T-helper 1 cell treated with Interleukin-12 subunit alpha and Interleukin-12 subunit beta and Interleukin-4 antibody, amounts not matched to agents 30 ng/mL and 1 ng/mL, for 36 hours (primary cell): ENCODE data around the gene LPGAT1. TPM values are rescaled to one million over a fixed set of nuclear protein-coding genes. Genes with fewer than 3 reads are reported as not detected.
"Not testable (repeated sequence)": the region's sequence is repeated elsewhere in the genome, so short reads cannot be mapped to it uniquely, and the experiment has no call there.

Source experiments
- intact Hi-C: fragments of 100-400 bp; cut with micrococcal nuclease; formaldehyde crosslinking; loops from one replicate; pipeline ENCODE4 v1.15.1; 2024
- total RNA-seq: library from RNA; stranded (reverse); gene quantifications from 2 replicates; pipeline ENCODE4 v1.2.3, GENCODE V29; 2022

LPGAT1 gene
- total RNA-seq, 1 donor from 2014 or later = 55.7 TPM

- intact Hi-C loops = no loop called here
Observed at GRCh38 chr1:211708006-211708405, 122.6 kb downstream of the LPGAT1 start.

- intact Hi-C loops = no loop called here
Observed at GRCh38 chr1:211705467-211706091, 125.0 kb downstream of the LPGAT1 start.

- intact Hi-C loops = no loop called here
Observed at GRCh38 chr1:211704543-211704942, 126.0 kb downstream of the LPGAT1 start.

- intact Hi-C loops = no loop called here
Observed at GRCh38 chr1:211703812-211704537, 126.6 kb downstream of the LPGAT1 start.

- intact Hi-C loops = no loop called here
Observed at GRCh38 chr1:211701733-211702132, 128.8 kb downstream of the LPGAT1 start.

GRCh38 chr1:211699059-211699458 lies 131.5 kb downstream of the LPGAT1 start:
- intact Hi-C loops = loop anchor here (2.0 to 5.0 kb wide), 5 partner anchors 43 to 668 kb away; partner anchors contain the start of gene LPGAT1

- intact Hi-C loops = loop anchor here (1.0 to 5.0 kb wide), 11 partner anchors 11 to 758 kb away; partner anchors contain the start of genes DTL, INTS7 and LPGAT1
Observed at GRCh38 chr1:211698161-211699026, 132.2 kb downstream of the LPGAT1 start.

GRCh38 chr1:211697356-211697755 lies 133.2 kb downstream of the LPGAT1 start:
- intact Hi-C loops = loop anchor here (5.0 kb wide), 3 partner anchors 45 to 670 kb away; no protein-coding TSS in a partner anchor

- intact Hi-C loops = loop anchor here (5.0 kb wide), 3 partner anchors 47 to 672 kb away; no protein-coding TSS in a partner anchor
Observed at GRCh38 chr1:211695135-211695816, 135.3 kb downstream of the LPGAT1 start.

- intact Hi-C loops = not testable (repeated sequence)
Observed at GRCh38 chr1:211693911-211694310, 136.7 kb downstream of the LPGAT1 start.

Other genes starting within 250 kb of the LPGAT1 start
- 25.7 and 26.1 TPM in 2 replicates for gene NEK2, start 155.1 kb downstream of the LPGAT1 start, total RNA-seq
- 36.8 and 37.2 TPM in 2 replicates for gene INTS7, start 204.8 kb upstream of the LPGAT1 start, total RNA-seq
- 49.8 and 54.4 TPM in 2 replicates for gene DTL, start 205.0 kb upstream of the LPGAT1 start, total RNA-seq